M059J (cell line): ENCODE data around the gene MECR. TPM values are rescaled to one million over a fixed set of nuclear protein-coding genes. Genes with fewer than 3 reads are reported as not detected.

Experiments used
- DNase-seq: peaks from one replicate; pipeline ENCODE4 v3.0.0-alpha.2; 2012; ENCODE audit warnings: low read depth
- total RNA-seq: library from RNA; depleted of rRNA; stranded (reverse); fragments of >200 nt; shearing (Covaris generic); gene quantifications from 2 replicates; pipeline ENCODE4 v1.2.3, GENCODE V29; 2014

The MECR gene
- total RNA-seq, 1 experiment from 2014 or later = 14.3 TPM

DNA sequence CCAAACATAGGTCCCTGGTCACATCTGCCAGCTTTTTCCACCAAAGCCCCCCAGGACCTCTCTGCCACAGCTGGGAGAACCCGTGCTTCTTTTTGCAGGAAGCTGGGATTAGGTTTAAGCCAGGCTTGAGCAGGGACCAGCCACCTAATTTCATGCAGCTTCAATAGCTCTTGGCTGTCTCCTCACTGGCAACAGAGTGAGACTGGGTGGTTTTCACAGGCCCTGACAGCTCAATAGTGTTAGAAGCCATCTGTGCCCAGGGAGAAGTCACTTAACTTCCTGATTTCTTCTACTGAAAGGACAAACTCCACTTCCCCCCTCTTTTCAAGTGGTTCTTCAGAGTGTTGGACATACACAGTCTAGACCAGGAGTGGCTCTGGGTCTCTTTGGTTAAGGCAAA is 28.7 kb downstream of the MECR start:
- DNase-seq = no peak

GRCh38 chr1:29201595-29202051 is 29.1 kb downstream of the MECR start:
- no peak for DNase-seq

DNA sequence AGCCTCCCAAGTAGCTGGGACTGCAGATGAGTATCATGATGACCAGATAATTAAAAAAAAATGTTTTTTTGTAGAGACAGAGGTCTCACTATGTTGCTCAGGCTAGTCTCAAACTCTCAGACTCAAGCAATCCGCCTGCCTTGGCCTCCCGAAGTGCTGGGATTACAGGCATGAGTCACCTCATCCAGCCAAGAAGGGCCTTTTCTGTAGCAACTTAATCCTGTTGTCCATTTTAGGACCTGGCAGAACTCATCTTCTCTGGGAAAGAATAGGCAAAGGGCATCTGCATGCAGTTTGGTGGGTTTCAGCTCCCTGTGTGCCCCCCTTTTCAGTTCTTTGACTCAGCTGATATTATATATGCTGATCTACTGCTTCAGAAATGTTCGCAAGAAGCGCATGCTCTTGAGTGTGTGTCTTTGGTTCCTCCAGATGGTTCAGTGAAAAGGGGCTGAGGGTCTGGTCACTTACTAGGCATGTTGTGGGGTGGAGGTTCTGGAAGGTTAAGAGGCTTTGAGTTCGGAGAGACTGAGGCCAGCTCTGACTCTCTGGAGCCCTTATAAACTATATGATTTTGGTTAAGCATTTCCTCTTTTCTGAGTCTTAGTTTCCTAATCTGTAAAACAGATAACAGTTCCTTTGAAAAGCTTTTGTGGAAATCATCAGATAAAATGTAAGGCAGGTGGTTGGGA is 29.7 kb downstream of the MECR start:
- no peak for DNase-seq

- DNase-seq = no peak
Observed at GRCh38 chr1:29197993-29198392, 32.7 kb downstream of the MECR start.

DNA sequence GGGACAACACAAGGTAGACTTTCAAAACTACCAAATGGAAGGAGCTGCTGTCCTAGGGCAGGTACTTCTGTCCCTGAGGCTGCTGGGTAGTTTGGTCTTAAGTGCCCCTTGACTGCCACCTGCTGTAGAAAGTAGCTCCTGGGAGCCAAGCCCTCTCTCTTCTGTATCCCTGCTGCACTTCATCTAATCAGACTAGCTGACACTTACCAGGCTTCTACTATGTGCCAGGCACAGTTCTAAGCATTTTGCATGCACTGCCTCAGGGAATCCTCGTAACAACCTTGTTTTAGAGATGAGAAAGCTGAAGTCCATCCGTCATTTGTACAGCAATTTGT is 33.2 kb downstream of the MECR start:
- DNase-seq = peak; percentile 59

GRCh38 chr1:29196863-29197589 is 33.7 kb downstream of the MECR start:
- peak; percentile 79 for DNase-seq

DNA sequence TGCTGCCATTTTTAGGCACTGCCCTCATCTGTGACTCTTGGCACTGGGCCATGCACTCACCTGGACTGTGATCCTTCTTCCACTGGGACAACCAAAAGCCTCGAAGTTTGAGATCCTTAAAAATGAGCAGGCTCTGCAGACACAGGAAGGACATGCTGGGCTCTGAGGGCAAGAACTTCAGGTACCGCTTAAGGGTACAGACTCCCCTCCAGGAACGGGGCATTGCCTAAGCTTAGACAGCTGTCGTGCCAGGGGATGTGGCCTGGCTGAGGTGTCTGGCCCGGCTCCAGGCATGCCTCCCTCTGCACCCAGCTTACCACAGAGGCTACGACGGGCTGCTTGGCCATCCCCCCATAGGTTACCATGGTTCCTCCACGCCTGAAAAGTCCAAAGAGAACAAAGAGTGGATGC is 34.8 kb downstream of the MECR start:
- DNase-seq = peak; percentile 82

DNA sequence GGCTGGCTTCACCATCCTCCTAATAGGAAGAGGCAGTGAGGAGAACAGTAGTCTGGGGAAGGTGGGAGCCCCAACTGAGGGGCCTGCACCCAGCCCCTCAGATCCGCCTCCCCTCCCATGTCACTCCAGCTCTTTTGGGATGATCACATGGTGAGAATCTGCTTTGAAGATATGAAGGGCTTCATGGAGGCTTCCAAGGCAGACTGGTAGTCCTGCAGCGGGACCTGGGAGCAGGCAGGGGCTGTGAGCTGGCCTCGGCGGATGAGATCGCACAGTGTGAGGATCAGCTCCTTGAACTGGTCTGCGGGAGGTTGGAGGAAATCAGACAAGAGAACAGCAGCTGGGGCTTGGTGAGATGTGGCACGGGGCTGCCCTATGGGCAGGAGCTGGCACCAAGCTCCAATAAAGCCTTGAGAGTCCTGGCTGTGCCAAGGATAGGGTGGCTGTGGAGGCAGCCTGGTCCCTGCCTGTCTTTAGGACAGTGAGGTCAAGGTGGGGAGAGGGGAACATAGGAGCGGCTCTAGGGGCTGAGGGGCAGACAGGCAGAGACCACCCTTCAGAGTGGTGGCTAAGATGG is 36.8 kb downstream of the MECR start:
- no peak for DNase-seq

DNA sequence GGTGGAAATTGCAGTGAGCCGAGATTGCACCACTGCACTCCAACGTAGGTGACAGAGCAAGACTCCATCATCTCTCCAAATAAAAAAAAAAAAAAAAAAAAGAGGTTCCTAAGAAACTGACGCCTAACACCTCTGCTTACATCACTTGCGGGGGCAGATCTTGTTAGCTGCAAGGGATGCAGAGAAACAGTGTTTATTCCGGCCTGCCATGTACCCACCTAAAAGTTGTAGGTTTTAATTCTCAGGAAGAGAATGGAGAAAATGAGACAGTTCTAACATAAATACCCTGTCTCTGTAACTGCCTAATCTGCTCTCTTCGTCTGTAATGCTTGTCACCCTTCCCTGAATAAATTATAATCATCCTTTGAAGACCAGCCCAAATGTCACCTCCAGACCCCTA is 40.0 kb downstream of the MECR start:
- DNase-seq = no peak

GRCh38 chr1:29186707-29187106 is 44.0 kb downstream of the MECR start:
- DNase-seq = no peak

- DNase-seq = no peak
Observed at GRCh38 chr1:29186252-29186651, 44.5 kb downstream of the MECR start.

GRCh38 chr1:29183287-29183686 is 47.4 kb downstream of the MECR start:
- DNase-seq = no peak

- peak; percentile 98 for DNase-seq
Observed at GRCh38 chr1:29181413-29182225, 49.1 kb downstream of the MECR start, which contains the start of gene SRSF4. SRSF4 (minus strand) TSS chr1:29181900; CDS start chr1:29181752, 148 bp downstream.

DNA sequence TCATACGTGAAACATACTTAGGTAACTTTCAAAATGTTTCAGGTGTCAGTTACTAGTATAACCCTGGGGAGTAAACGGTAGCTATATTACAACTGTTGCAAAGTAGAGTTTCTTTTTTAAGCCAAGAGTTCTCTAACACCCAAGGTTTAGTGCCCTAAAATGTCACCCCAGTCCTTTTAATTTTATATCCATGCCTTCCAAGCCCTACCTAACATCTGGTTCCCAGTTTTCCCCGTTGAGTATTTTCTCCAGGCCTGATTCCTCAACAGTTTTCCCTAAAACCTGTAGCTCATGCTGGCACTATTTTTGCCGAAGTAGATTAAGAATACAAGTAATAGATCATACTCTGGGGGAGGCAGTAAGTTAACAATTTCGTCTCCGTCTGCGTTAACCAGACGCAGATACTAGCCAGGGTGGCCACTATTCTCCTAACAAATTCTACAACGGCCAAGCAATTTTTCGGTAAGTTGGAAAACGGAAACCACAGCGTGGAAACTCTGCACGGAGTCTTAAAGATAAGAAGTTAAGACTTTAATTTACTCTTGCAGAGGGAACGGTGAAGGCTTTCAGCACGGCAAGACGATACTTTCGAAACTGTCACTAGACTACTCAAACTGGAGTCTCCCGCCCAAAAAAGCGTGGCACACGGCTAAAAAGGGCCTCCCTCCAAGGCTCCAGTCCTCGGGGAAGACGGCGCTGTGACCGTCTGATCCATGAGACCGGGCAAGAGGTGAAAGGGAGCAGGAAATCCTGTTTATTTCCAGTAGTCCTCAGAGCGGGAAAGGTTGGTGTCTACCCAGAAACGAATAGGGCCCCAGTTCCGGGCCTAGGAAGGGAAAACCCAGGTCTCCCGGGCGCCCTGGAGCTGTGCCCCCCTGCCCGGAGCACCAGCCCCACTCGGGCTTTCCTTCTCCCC is 50.0 kb downstream of the MECR start:
- DNase-seq = no peak

DNA sequence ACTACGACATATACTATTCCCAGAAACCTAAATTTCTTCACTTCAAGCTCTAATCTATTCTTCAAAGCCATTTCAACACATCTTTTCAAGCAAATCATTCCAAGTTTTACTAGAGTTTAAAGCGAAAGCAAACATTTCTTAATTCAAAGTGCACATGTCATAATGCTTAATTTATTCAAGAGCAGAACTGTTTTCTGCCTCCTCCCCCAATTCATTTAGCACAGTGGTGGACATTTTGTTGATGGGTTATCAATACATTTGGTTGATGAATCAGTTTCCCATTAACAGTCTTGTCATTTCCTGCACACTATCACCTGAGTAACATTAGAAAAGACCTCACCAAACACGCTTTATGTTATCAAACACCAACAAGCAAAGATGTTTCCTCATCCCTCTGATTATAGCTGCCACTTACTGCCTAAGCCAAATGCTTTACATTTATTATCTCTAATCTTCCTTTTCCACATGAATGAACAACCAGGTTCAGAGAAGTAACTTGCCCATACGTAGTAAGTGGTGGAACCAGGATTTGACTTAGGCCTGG is 51.0 kb downstream of the MECR start:
- DNase-seq = no peak

- no peak for DNase-seq
Observed at GRCh38 chr1:29177022-29177705, 53.6 kb downstream of the MECR start.

GRCh38 chr1:29176576-29176975 is 54.2 kb downstream of the MECR start:
- DNase-seq = peak; percentile 33

DNA sequence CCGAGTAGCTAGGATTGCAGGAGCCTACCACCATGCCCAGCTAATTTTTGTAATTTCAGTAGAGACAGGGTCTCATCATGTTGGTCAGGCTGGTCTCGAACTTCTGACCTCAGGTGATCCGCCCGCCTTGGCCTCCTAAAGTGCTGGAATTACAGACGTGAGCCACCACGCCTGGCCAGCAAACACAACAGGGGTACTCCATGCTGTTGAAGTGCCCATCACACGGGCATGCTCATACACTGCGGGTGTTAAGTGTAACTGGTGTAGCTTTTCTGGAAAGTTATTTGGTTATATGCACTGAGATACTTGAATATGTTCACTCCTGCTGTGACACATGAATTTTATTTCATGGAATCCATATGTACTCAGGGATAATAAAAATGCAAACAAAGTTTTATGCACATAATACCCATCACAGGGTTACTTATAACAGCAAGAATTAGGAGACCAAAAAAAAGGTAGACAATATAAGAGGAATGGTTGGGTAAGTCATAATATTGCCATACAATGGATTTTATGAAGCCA is 58.3 kb downstream of the MECR start:
- no peak for DNase-seq

DNA sequence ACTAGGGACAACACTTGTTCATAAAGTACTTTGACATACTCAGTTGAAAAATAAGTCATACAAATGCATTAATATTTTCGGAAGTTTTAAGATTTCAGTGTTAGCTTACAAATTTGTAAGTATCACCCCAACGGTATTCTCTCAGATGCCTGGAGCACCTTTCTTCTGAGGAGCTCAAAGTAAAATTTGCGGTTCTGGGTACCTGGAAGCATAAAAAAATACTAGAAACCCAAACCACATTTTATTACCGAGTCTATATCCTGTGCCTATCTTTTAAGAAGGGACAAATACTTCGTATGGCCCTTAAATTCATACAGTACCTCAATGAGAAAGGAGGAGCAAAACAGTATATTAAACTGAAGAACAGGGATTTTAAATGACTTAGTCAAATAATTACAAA is 59.2 kb downstream of the MECR start:
- DNase-seq = no peak

DNA sequence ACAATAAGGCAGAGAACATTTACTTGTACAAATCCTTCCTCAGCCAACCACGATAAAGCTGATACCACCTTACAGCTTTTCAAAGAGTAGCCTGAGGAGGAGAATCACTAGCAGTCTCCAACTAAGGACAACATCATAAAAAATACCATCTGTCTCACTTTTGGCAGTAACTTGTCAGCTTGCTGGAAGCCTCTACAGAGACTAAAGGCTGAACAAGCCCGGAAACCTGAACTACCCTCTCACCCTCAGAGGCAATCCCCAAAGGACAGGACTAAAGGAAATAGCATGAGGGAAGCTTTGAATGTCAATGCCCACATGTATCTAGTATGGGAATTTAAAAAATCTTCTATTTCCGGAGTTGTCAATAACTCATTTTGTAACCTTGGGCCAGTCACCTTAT is 59.6 kb downstream of the MECR start:
- DNase-seq = no peak
